GM12864 (cell line): ENCODE results near the gene PGAM5.
A peak's percentile ranks its signal among the peaks of the same experiment; 100 is the strongest.

Experiments
- DNase-seq: peaks from one replicate; pipeline ENCODE4 v3.0.0-alpha.2; 2011; ENCODE audit warnings: low read depth
- H3K4me3 ChIP-seq: 2 replicates; pipeline ENCODE4 v1.5.1; 2011; ENCODE audit warnings: mild to moderate bottlenecking, low read depth, low read length, control low read depth
- TF ChIP-seq, protein P1 (sequence below): IDR thresholded peaks from 2 replicates; pipeline ENCODE4 v1.5.1; 2011; ENCODE audit warnings: low read depth, mild to moderate bottlenecking, moderate library complexity, low read length, control low read depth, inconsistent platforms; ENCODE audit errors: missing control alignments

The PGAM5 gene

DNA sequence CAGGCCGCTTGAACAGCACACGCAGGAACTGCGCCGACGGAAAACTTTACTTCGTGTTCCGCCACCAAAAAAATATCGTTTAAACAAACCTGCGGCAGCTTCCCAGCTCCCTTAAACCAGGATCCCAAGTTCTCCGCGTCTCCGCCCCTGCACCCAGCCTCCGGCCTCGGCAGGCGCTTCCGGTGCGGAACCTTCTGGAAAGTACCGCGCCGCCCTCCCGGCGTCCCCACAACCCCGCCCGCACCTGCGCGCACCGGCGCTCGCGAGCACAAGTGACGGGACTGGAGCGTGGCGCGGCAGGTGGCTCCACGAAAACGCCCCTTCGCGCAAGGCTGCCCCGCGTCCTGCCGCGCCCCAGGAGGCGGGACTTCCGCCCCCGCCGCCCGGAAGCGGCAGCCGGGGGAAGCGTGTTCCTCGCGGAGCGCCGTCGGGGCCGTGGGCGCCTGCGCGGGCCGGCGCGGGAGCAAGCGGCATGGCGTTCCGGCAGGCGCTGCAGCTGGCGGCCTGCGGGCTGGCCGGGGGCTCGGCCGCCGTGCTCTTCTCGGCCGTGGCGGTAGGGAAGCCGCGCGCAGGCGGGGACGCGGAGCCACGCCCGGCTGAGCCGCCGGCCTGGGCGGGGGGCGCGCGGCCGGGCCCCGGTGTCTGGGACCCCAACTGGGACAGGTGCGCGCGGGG is at the start of gene PGAM5:
TSS of gene PGAM5 (plus strand) at position 438 of the 675 bp plus-strand sequence. CDS start at position 473, 35 bp downstream.
- peak; percentile 80 for DNase-seq
- peak within 1 kb of the TSS; percentile 71 for H3K4me3 ChIP-seq
- TF ChIP-seq, protein P1, sequence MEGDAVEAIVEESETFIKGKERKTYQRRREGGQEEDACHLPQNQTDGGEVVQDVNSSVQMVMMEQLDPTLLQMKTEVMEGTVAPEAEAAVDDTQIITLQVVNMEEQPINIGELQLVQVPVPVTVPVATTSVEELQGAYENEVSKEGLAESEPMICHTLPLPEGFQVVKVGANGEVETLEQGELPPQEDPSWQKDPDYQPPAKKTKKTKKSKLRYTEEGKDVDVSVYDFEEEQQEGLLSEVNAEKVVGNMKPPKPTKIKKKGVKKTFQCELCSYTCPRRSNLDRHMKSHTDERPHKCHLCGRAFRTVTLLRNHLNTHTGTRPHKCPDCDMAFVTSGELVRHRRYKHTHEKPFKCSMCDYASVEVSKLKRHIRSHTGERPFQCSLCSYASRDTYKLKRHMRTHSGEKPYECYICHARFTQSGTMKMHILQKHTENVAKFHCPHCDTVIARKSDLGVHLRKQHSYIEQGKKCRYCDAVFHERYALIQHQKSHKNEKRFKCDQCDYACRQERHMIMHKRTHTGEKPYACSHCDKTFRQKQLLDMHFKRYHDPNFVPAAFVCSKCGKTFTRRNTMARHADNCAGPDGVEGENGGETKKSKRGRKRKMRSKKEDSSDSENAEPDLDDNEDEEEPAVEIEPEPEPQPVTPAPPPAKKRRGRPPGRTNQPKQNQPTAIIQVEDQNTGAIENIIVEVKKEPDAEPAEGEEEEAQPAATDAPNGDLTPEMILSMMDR = no peak

DNA sequence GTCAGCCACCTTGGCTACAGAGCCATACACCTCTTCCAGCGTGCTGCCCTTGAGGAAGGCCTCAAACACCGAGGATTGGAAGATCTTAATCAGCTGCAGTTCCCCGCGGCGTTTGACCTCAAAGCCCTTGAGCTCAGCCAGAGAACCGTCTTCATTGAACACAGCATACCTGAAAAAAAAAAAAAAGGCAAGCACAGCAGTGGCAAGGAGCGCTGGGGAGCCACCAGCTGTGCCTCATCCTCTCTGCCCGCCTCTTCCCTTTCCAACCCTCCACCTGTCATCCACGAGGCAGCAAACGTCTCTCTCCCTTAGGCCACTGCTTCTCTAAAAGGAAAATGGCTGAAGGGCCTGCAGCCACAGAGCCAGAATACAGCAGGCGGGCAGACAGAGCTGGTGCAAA is 49.6 kb upstream of the PGAM5 start:
- TF ChIP-seq, protein P1 = no peak
- no peak for DNase-seq
- no peak overlapping the region for H3K4me3 ChIP-seq

DNA sequence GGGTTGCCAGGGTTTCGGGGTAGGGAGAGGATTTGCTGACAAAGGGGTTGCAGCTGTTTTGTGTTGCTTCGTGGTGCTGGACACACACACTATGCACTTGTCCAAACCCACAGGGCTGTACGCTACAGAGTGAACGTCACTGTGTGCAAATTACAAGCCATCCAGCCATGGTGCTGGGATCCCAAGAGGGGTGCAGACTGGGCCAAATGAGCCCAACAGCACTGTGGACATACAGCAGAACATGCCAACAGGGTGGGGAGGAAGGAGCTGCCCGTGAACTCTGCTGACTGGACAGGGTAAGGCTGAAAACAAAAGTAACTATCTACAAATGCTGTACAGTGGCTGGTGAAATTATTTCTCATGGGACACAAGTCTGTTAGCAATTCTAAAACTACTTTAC is 48.7 kb upstream of the PGAM5 start:
- DNase-seq = no peak
- TF ChIP-seq, protein P1 = no peak
- no peak overlapping the region for H3K4me3 ChIP-seq

DNA sequence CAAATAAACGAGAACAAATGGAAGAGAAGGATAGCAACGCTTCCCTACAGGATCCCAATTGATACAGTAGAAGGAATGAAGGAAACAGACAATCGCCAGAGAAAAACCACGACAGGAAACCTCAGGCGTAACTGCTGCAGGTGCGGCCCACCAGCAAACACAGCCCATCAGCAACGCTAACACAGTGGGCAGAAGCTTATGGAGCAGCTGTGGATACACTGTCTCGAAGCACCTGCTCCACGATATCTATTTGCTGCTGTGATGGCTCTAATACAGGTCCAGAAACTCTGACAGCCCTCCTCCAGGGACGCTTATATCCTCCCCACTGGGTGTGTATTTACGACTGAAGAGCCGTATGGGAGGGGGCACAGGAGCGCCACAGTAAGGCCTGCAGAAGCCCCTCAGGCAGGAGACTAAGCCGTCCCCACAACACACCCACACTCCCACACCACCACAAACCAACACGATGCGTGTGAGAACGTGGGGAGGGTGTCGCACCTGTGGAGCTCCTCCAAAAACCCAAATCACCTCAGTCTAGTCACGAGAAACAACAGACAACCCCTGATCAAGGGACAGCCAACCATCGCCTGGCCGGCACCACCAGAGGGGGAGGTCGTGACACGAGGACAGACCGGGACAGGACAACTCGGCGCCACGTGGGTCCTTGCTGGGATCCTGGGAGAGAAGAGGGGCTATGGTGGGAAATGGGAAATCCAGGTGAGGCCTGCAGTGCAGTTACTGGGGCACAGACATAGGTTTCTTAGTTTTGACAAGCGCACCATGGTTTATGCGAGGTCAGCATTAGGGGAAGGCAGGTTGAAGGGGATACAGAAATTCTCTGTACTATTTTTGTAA is 47.5 kb upstream of the PGAM5 start:
- DNase-seq = no peak
- no peak overlapping the region for H3K4me3 ChIP-seq

DNA sequence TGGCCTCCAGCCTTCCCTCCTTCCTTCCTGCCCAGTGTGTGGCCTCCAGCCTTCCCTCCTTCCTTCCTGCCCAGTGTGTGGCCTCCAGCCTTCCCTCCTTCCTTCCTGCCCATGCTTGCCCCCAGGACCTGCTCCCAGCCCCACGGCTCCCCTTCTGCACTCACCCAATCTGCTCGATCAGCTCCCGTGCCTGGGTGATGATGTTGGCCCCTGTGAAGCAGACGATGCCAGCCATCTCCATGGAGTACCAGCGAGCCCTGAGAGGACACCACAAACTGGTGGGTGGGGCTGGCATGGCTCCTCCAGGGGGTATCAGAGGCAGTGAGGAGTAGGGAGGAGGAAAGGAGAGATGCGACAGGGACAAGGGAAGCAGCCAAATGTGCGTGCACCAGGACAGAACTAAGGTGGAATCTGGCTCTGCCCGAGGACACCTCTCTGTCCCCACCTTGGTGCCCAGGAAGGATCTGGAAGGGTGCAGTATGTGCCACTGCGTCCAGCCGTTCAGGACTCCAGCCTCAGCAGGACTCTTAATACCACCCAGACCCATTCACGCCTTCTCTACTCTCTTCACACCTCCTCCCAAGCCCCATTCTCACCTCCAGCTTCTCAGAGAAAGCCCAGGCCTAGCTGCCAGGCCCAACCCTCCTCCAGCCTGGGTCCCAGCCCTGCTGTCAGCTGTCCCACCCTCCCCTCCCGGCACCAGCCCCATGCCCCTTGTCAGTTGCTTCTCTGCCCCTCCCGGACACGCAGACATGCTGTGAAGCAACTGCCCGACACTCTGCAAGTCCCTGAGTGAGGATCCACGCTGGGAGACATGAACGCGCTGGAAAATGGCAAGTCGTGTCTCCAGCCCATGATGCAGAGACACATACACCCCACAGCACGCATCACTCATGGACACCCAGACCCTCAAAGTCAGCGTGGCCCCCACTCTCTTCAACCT is 46.2 kb upstream of the PGAM5 start:
- TF ChIP-seq, protein P1 = no peak
- no peak for DNase-seq
- no peak overlapping the region for H3K4me3 ChIP-seq

More for the DNA sequence above, 47.5 kb upstream of the PGAM5 start:
- TF ChIP-seq, protein P1 = no peak

DNA sequence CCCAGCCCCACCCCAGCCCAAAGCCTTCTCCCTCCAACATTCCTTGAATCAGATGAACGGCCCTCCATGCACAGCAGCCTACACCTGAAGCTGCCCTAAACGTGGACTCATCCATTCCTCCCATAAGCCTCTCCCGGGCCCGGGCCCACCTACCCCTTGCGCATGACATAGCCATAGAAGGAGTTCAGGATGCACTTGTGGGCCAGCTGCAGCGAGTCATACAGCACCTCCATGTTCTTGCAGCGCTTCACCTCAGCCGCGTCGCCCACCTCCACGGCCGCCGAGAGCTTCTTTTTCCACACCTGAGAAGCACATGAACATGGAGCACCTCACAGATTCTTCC is 45.5 kb upstream of the PGAM5 start:
- no peak for DNase-seq
- TF ChIP-seq, protein P1 = no peak

More for the DNA sequence above, 45.5 kb upstream of the PGAM5 start:
- H3K4me3 ChIP-seq = no peak overlapping the region
